ENCODE results near the gene SSC5D.

Gene SSC5D

GRCh38 chr19:55542292-55542855 is 54.1 kb downstream of the SSC5D start:
- no peak for TF ChIP-seq CTCF (IDR thresholded peaks at IDR 0.05; ENCODE audit: low read length, missing control alignments)
- no peak for DNase-seq (ENCODE audit: low read depth)
- H3K4me3 ChIP-seq (replicated peaks; ENCODE audit: low read depth, low read length), result no peak overlapping the region

- H3K4me3 ChIP-seq (replicated peaks; ENCODE audit: low read depth, low read length), result no peak overlapping the region
- no peak for TF ChIP-seq CTCF (IDR thresholded peaks at IDR 0.05; ENCODE audit: low read length, missing control alignments)
- no peak for DNase-seq (ENCODE audit: low read depth)
Measured at GRCh38 chr19:55543567-55543966, 55.3 kb downstream of the SSC5D start.

GRCh38 chr19:55544014-55544413 is 55.8 kb downstream of the SSC5D start:
- no peak for DNase-seq (ENCODE audit: low read depth)
- no peak for TF ChIP-seq CTCF (IDR thresholded peaks at IDR 0.05; ENCODE audit: low read length, missing control alignments)
- no peak overlapping the region for H3K4me3 ChIP-seq (replicated peaks; ENCODE audit: low read depth, low read length)

DNA sequence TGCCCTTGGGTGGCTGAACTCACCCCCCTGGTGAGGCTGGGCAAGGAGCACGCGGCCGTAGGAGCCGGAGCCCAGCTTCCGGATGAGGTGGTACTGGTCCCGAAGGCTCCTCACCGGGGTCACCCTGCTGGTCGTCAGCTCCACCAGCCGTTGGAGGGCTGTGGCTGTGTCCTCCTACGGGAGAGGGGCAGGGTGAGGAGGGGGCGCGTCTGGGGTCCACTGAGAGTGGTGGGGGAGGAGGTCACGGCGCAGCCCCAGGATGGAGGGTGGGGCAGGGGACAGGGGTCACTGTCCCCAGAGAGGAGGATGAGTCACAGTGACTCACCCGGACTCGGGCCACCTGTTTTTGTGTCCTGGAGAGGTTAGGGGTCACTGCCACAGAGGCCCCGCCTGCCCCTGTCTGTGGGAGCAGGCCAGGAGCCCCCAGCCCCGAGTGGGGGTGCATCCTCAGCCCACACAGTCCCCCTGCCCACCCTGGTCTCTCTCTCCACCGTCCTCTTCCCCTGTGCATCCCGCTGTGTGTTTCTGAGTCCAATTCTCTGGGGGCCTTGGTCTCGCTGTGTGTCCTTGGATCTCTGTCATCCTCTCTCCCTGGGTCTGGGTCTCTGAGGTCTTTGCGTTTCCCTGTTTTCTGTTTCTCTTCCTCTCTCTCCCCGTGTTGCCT is 56.7 kb downstream of the SSC5D start:
- DNase-seq (ENCODE audit: low read depth), result no peak
- TF ChIP-seq CTCF (IDR thresholded peaks at IDR 0.05; ENCODE audit: low read length, missing control alignments), result no peak
- H3K4me3 ChIP-seq (replicated peaks; ENCODE audit: low read depth, low read length), result no peak overlapping the region

- TF ChIP-seq CTCF (IDR thresholded peaks at IDR 0.05; ENCODE audit: low read length, missing control alignments), result no peak
- H3K4me3 ChIP-seq (replicated peaks; ENCODE audit: low read depth, low read length), result no peak within 1 kb of the TSS
- no peak for DNase-seq (ENCODE audit: low read depth)
Measured at GRCh38 chr19:55545443-55545842, 57.2 kb downstream of the SSC5D start, which contains the start of gene SBK3. TSS of gene SBK3 (minus strand) at chr19:55545543. CDS start at chr19:55545543, 0 bp downstream.

- H3K4me3 ChIP-seq (replicated peaks; ENCODE audit: low read depth, low read length), result no peak overlapping the region
- DNase-seq (ENCODE audit: low read depth), result no peak
- TF ChIP-seq CTCF (IDR thresholded peaks at IDR 0.05; ENCODE audit: low read length, missing control alignments), result no peak
Measured at GRCh38 chr19:55546011-55546410, 57.8 kb downstream of the SSC5D start.
